Measurements from ENCODE around the gene FEN1. TPM values are rescaled to one million over a fixed set of nuclear protein-coding genes. Genes with fewer than 3 reads are reported as not detected.

FEN1 gene
- total RNA-seq, 2 experiments from 2014 or later, result 74.7 to 75.9 TPM

DNA sequence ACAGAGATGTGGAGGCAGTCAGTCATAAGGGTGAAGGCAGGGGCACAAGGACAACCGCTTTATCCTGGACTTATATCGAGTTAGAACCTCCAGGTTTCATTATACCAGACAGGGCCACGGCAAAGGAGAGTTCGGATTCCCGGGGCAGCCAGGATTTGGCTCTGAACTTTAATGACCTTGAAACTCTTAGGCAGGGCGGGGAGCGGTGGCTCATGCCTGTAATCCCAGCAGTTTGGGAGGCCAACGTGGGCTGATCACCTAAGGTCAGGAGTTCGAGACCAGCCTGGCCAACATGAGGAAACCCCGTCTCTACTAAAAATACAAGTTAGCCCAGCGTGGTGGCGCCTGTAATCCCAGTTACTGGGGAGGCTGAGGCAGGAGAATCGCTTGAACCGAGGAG is 41.3 kb upstream of the FEN1 start:
- DNase-seq, result no peak
- Mint-ChIP-seq H3K27me3 (ENCODE audit: low read depth) (peaks cover 29% of the 10 kb centered on the region), H3K27ac (no peak overlapping the region), H3K4me1 (ENCODE audit: low read depth) (peaks cover 10% of the 10 kb centered on the region), H3K36me3 (ENCODE audit: low read depth) (no peaks in the 10 kb centered on the region), H3K4me3 (no peak overlapping the region), H3K9me3 (no peaks in the 10 kb centered on the region)
- CTCF ChIA-PET, result interaction anchor here (0.6 to 1.6 kb wide), 5 partner anchors 18 to 197 kb away, joined by 3 to 4 read pairs (median 3); no protein-coding TSS in a partner anchor
- intact Hi-C loops (cut with micrococcal nuclease), result loop anchor here (1.0 kb wide), 1 partner anchor 25 kb away; no protein-coding TSS in a partner anchor

DNA sequence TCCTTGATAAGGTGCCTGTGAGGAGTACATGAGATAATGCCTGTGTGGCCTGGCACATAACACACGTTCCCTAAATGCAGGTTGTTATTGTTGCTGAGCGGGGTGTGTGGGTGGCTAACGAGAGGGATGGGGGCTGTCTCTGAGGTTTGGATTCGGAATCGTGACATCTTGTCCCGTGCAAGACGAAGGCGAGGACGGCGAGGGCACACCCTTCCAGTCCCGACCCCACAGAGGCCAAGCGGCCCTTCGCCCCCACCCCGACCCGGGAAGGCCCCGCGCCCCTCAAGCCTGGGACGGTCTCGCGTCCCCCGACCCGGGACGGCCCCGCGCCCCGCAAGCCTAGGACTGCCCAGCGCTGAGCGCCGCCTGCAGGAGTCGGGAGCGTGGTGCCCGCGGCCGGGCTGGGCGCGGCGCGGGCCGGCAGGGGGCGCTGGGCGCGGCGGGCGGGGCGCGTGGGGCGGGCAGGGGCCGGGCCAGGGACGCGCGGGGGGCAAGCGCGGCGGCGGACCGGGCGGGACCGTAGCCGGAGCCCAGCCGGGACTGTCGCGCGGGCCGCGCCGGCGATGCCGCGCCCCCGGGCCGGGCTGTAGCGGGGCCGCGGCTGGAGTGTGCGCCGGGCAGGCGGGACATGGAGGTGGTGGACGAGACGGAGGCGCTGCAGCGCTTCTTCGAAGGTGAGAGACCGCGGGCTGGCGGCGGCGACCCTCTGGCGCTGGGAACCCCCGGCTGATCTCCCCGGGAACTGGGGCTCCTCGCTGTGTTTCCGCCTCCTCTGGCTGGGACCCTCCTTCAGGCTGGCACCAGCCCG is 40.4 kb upstream of the FEN1 start, which contains the start of gene MYRF:
Gene MYRF (plus strand): TSS at position 520 of the 808 bp plus-strand sequence. CDS start 109 bp downstream, at position 629.
- Mint-ChIP-seq H3K27me3 (ENCODE audit: low read depth) (peaks cover 29% of the 10 kb centered on the region), H3K4me1 (ENCODE audit: low read depth) (peaks cover 13% of the 10 kb centered on the region), H3K9me3 (no peaks in the 10 kb centered on the region), H3K27ac (no peak within 1 kb of the TSS), H3K36me3 (ENCODE audit: low read depth) (no peaks in the 10 kb centered on the region), H3K4me3 (peak within 1 kb of the TSS; percentile 29)
- DNase-seq, result peak; percentile 49
- intact Hi-C loops (cut with micrococcal nuclease), result loop anchor here (2.0 kb wide), 1 partner anchor 64 kb away; the partner anchor contains the start of gene FADS1
- CTCF ChIA-PET, result interaction anchor here (1.3 to 1.6 kb wide), 2 partner anchors 36 to 196 kb away, joined by 3 to 4 read pairs; no protein-coding TSS in a partner anchor

DNA sequence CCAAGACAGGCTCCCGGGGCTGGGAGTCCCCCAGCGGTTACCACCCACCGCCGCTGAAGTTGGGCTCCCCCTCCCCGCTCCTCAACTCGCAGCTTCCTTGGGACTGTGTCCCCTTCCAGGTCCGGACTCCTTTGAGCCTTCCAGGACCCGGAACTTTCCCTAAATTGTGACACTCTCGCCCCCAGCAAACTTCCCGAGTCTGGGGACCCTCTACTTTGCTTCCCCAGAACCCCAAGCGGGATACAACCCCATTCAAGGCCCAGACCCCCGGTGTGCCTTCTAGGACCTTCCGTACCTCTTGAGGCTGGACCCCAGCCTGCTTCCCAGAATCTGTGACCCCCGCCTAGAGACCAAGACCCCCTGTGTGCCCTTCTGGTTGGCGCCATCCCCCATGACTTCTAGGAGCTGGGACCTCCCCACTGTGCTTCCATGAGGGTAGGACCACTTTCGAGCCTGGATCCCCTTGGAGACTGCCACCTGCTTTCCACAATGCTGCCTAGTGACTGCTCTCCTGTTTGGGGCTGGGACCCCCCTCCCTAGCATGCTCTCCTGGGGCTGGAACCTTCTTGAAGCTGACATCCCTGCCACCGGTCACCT is 39.7 kb upstream of the FEN1 start:
- Mint-ChIP-seq H3K4me3 (peak overlapping the region; percentile 16), H3K36me3 (ENCODE audit: low read depth) (no peaks in the 10 kb centered on the region), H3K9me3 (no peaks in the 10 kb centered on the region), H3K4me1 (ENCODE audit: low read depth) (peaks cover 13% of the 10 kb centered on the region), H3K27me3 (ENCODE audit: low read depth) (peaks cover 29% of the 10 kb centered on the region), H3K27ac (no peak overlapping the region)
- intact Hi-C loops (cut with micrococcal nuclease), result loop anchor here (2.0 kb wide), 1 partner anchor 64 kb away; the partner anchor contains the start of gene FADS1
- no peak for DNase-seq
- CTCF ChIA-PET, result no interaction called here

DNA sequence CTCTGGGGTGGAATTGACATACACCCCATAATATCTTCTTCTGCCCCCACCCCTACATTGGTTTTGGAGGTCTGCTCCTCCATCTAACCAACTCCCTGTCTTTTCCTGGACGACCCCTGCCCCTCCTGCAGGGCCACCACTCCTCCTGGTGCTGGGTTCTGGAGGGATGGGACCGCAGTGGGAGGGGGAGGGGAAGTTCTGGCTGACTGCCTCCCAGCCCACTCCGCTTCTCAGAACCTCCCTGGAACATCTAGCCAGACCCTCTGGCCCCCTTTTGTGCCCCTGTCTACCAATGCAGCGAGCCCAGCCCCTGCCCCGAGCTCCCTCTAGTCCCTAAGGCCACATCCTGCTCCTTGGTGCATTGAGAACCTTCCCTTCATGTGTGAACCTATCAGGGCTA is 39.0 kb upstream of the FEN1 start:
- no peak for DNase-seq
- H3K9me3 Mint-ChIP-seq, result no peaks in the 10 kb centered on the region
- H3K36me3 Mint-ChIP-seq (ENCODE audit: low read depth), result no peaks in the 10 kb centered on the region
- no peak overlapping the region for H3K4me3 Mint-ChIP-seq
- peaks cover 13% of the 10 kb centered on the region for H3K4me1 Mint-ChIP-seq (ENCODE audit: low read depth)
- intact Hi-C loops (cut with micrococcal nuclease), result loop anchor here (2.0 kb wide), 1 partner anchor 63 kb away; the partner anchor contains the start of gene FADS1
- H3K27ac Mint-ChIP-seq, result no peak overlapping the region
- H3K27me3 Mint-ChIP-seq (ENCODE audit: low read depth), result peaks cover 29% of the 10 kb centered on the region
- CTCF ChIA-PET, result interaction anchor here (1.0 kb wide), 1 partner anchor 355 kb away, joined by 4 read pairs; no protein-coding TSS in a partner anchor

DNA sequence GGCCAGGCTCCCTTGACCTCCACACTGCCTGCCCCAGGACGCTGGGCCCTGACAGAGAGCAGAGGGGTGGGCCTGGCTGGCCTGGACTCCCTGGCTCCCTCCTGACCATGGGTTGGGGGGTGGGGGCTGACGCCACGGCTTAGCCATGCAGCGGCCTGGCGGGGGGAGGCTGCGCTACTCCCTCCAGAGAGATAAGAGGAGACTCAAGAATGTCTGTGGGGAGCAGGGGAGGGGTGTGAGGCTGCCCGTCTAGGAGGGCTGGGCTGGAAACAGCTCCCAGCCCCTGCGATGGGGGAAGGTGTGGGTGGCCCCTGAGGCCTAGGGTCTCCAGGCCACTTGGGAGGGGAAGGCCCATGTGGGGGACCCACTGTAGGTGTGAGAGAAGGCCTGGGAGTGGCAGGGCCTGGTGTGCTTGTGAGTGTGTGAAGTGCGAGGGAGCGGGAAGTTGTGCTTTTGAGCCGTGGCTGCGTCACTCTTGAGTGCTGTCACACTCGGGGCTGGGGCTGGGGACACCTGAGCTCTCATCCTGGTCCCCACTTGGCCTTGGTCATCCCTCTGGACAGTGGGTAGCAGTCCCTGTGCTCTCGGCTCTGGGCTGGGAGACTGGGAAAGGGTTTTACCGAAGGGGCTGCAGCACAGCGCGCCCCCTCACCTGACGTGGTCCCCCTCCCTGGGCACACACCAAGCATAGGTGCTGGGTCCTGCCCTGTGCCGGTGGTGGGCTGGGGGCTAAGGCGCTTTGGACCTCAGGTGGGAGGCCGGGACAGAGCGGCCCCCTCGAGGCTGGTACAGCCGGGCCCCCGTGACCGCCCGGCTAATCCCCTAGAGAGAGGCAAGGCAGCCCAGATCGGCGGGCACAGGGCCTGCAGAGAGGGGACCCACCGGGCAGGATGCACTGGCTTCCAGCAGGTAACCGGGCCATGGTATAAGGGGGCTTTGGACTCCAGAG is 37.9 kb upstream of the FEN1 start:
- H3K9me3 Mint-ChIP-seq, result no peaks in the 10 kb centered on the region
- H3K4me3 Mint-ChIP-seq, result no peak overlapping the region
- intact Hi-C loops (cut with micrococcal nuclease), result no loop called here
- H3K27ac Mint-ChIP-seq, result no peak overlapping the region
- H3K27me3 Mint-ChIP-seq (ENCODE audit: low read depth), result peaks cover 21% of the 10 kb centered on the region
- no peak for DNase-seq
- CTCF ChIA-PET, result interaction anchor here (0.6 to 1.0 kb wide), 2 partner anchors 54 to 354 kb away, joined by 4 read pairs; no protein-coding TSS in a partner anchor
- H3K4me1 Mint-ChIP-seq (ENCODE audit: low read depth), result peaks cover 13% of the 10 kb centered on the region
- no peaks in the 10 kb centered on the region for H3K36me3 Mint-ChIP-seq (ENCODE audit: low read depth)

DNA sequence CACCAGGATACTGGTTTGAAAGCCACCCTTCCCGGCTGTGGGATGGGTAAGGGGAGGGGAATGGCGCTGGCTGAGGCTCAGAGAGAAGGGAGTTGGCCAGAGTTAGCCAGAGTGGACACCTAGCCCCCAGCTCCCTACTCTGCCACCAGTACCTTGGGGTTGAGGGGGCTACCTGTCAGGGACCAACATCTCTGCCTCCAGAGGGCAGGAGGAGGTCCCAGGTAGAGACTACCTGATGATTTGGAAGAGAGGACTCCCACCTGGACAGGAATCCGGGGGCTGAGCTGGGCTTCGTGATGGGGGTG is 36.6 kb upstream of the FEN1 start:
- no peak overlapping the region for H3K4me3 Mint-ChIP-seq
- H3K36me3 Mint-ChIP-seq (ENCODE audit: low read depth), result no peaks in the 10 kb centered on the region
- intact Hi-C loops (cut with micrococcal nuclease), result no loop called here
- peaks cover 14% of the 10 kb centered on the region for H3K27me3 Mint-ChIP-seq (ENCODE audit: low read depth)
- no peaks in the 10 kb centered on the region for H3K9me3 Mint-ChIP-seq
- CTCF ChIA-PET, result no interaction called here
- H3K27ac Mint-ChIP-seq, result no peak overlapping the region
- no peak for DNase-seq
- H3K4me1 Mint-ChIP-seq (ENCODE audit: low read depth), result peaks cover 13% of the 10 kb centered on the region

DNA sequence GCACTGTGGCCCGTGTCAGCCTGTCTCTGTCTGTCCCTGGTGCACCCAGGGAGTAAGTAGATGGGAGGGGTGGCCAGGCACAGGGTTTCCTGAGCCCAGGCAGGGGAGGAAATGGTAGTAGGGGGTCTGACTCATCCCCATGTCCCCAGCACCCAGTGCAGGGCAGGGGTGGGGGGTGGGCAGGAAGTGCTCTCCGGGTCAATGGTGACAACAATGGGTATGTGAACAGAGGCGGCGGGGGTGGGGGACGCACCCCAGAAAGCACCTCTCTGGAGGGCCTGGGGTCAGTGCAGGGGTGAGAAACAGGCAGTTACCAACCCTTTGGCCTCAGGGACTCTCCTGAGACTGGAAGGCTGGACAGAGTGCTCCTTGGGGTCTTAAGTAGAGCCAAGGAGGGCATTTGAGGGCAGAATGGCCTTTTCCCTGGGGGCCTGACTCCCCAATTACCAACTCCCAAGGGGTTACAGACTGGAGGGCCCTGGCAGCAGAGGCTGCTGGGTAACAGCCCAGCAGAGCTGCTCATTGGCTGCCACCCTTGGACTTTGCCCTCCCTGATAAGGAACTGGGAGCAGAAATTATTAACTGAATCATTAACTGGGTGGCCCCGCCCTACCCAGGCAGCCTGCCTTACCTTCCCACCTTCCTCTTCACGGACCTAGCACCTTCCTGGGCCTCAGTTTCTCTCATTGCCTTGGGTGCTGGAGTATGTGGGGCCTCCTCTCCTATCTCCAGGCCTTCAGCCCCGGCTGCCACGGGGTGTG is 36.1 kb upstream of the FEN1 start:
- H3K4me3 Mint-ChIP-seq, result no peak overlapping the region
- H3K9me3 Mint-ChIP-seq, result no peaks in the 10 kb centered on the region
- H3K4me1 Mint-ChIP-seq (ENCODE audit: low read depth), result peaks cover 13% of the 10 kb centered on the region
- no peak overlapping the region for H3K27ac Mint-ChIP-seq
- peaks cover 12% of the 10 kb centered on the region for H3K27me3 Mint-ChIP-seq (ENCODE audit: low read depth)
- CTCF ChIA-PET, result no interaction called here
- intact Hi-C loops (cut with micrococcal nuclease), result no loop called here
- no peaks in the 10 kb centered on the region for H3K36me3 Mint-ChIP-seq (ENCODE audit: low read depth)
- DNase-seq, result peak; percentile 57

DNA sequence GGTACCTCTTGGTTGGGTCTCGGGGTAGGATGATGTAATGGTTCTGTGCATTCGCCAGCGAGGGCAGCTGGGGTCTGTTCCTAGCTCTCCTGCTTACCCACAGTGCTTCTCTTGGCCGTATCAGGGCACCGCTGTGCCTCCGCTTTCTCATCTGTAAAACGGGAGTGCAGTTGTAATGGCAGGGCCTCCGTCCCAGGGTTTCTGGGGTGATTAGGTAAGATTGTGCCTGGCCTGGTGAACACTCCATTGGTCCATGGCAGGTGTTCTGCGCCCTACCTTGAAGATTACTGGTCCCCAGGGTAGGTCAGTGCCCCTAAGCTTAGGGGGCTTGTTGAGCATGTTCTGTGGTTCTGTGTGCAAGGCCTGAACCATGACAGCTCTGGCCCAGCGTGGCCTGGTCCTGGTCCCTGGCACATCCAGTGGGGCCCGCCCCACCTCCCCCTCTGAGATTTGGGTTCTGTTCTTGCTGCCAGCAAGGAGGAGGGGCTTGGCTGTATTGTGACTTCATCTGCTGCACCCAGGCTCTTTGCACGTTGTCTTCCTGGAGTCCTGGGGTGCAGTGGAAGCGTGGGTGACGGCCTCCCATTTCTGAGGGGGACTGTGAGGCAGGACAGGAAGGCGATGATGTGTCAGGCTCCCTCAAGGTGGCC is 35.4 kb upstream of the FEN1 start:
- Mint-ChIP-seq H3K4me1 (ENCODE audit: low read depth) (peaks cover 9% of the 10 kb centered on the region), H3K4me3 (no peak overlapping the region), H3K36me3 (ENCODE audit: low read depth) (no peaks in the 10 kb centered on the region), H3K27ac (no peak overlapping the region), H3K9me3 (no peaks in the 10 kb centered on the region), H3K27me3 (ENCODE audit: low read depth) (peaks cover 8% of the 10 kb centered on the region)
- CTCF ChIA-PET, result interaction anchor here (1.0 kb wide), 1 partner anchor 10 kb away, joined by 3 read pairs; no protein-coding TSS in a partner anchor
- intact Hi-C loops (cut with micrococcal nuclease), result no loop called here
- no peak for DNase-seq

DNA sequence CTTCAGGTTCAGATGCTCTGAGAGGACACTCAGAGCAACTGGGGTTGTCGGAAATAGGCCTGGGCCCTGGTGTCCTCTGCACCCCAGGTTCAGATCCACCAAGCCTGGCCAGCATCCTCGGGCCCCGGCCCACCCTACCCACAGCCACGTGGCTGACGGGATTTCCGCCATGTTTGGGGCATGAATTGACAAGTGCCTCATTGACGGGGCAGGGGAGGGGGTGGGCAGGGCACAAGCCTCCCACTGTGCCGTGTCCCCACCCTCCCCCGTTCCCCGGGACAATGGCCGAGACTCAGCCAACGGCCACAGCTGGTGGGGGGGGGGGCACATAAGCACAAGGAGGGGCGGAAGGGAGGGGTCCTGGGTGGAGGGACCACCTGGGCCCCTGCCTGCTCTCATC is 31.8 kb upstream of the FEN1 start:
- intact Hi-C loops (cut with micrococcal nuclease), result no loop called here
- H3K4me1 Mint-ChIP-seq (ENCODE audit: low read depth), result peaks cover 6% of the 10 kb centered on the region
- CTCF ChIA-PET, result no interaction called here

DNA sequence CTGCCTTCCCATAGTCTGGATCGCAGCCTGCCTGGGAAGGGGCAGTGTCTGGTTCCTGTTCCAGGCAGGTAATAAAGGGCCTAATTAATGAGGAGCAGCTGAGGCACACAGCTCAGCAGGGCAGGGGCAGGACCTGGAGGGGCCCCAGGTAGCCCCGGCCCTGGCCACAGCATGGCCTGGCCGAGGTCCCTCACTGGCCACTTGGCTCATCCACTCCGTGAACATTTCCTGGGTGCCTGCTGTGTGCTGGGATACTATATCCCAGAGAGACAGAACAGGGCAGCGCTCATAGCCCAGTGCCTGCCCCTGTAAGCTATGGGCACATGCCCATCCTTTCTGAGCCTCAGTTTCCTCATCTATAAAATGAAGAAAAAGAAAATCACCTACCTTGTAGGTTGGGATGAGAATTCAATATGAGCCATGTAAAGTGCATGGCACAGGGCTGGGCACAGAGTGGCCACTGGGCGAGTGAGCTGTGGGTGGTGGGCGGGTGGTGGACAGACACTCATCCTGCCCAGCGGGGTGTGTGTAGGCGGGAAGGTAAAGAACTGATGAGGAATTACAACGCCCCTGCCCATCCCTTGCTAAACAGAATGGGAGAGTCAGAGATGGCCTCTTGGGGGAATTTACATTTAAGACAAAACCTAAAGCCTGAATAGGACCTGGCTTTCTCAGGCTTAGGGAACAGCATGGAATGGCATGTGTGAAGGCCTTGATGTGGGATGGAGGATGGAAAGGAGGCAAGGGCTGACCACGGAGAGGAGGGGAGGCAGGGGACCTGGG is 31.1 kb upstream of the FEN1 start:
- intact Hi-C loops (cut with micrococcal nuclease), result no loop called here
- DNase-seq, result no peak
- CTCF ChIA-PET, result no interaction called here
- no peaks in the 10 kb centered on the region for H3K27me3 Mint-ChIP-seq (ENCODE audit: low read depth)
- no peaks in the 10 kb centered on the region for H3K36me3 Mint-ChIP-seq (ENCODE audit: low read depth)
- H3K4me3 Mint-ChIP-seq, result no peak overlapping the region
- no peaks in the 10 kb centered on the region for H3K4me1 Mint-ChIP-seq (ENCODE audit: low read depth)
- no peaks in the 10 kb centered on the region for H3K9me3 Mint-ChIP-seq
- no peak overlapping the region for H3K27ac Mint-ChIP-seq

More for the DNA sequence above, 31.8 kb upstream of the FEN1 start:
- no peak for DNase-seq
- Mint-ChIP-seq H3K27ac (no peak overlapping the region), H3K4me3 (no peak overlapping the region), H3K9me3 (no peaks in the 10 kb centered on the region), H3K36me3 (ENCODE audit: low read depth) (no peaks in the 10 kb centered on the region), H3K27me3 (ENCODE audit: low read depth) (no peaks in the 10 kb centered on the region)

DNA sequence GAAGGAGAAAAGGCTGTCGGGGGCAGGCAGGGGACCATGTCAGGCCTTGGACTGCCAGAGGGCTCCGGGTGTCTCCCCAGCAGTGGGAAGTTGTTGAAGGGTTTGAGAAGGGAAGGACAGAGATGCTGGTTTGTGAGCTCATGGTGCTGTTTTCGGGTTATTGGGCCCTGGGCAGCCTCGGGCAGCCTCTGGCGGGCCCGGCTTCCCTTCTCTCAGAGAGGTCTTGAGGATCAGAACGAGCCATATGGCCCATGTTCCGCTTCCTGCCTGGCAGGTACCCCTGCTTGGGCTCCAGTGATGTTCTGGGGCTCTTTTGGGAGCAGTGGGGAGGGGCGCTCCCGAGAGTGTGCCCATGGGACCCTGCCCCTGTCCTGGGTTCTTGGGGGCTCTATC is 30.5 kb upstream of the FEN1 start:
- intact Hi-C loops (cut with micrococcal nuclease), result no loop called here

More for the DNA sequence above, 30.5 kb upstream of the FEN1 start:
- Mint-ChIP-seq H3K9me3 (no peaks in the 10 kb centered on the region), H3K27ac (no peak overlapping the region), H3K4me3 (no peak overlapping the region), H3K36me3 (ENCODE audit: low read depth) (no peaks in the 10 kb centered on the region), H3K4me1 (ENCODE audit: low read depth) (no peaks in the 10 kb centered on the region), H3K27me3 (ENCODE audit: low read depth) (no peaks in the 10 kb centered on the region)
- CTCF ChIA-PET, result no interaction called here
- no peak for DNase-seq
